Type B pancreatic cell (in vitro differentiated cells): ENCODE results near the gene STX16. TPM values are rescaled to one million over a fixed set of nuclear protein-coding genes. Genes with fewer than 3 reads are reported as not detected.

Source experiments
- DNase-seq: peaks from one replicate; pipeline ENCODE4 v3.0.0; 2021; ENCODE audit warnings: mixed read lengths; ENCODE audit not compliant: unreplicated experiment; ENCODE audit errors: extremely low spot score
- H3K27ac Mint-ChIP-seq: 2 replicates; pipeline ENCODE4 v1.8.0; 2021; ENCODE audit warnings: mild to moderate bottlenecking, mixed read lengths
- H3K27me3 Mint-ChIP-seq: 2 replicates; pipeline ENCODE4 v1.8.0; 2021; ENCODE audit warnings: mixed read lengths
- H3K36me3 Mint-ChIP-seq: 2 replicates; pipeline ENCODE4 v1.8.0; 2021; ENCODE audit warnings: mixed read lengths
- H3K4me1 Mint-ChIP-seq: one replicate; pipeline ENCODE4 v1.8.0; 2021; ENCODE audit warnings: mixed read lengths; ENCODE audit not compliant: unreplicated experiment
- H3K4me3 Mint-ChIP-seq: 2 replicates; pipeline ENCODE4 v1.8.0; 2021; ENCODE audit warnings: mild to moderate bottlenecking, mixed read lengths
- H3K9me3 Mint-ChIP-seq: 2 replicates; pipeline ENCODE4 v1.8.0; 2021; ENCODE audit warnings: mixed read lengths
- total RNA-seq: library from RNA; stranded (reverse); gene quantifications from 2 replicates; pipeline ENCODE4 v1.2.1, GENCODE V29; 2021; ENCODE audit warnings: low replicate concordance
- TF ChIP-seq, protein P1 (sequence below): fragments of 200-600 bp; sonication (generic); conservative IDR thresholded peaks from 2 replicates; pipeline ENCODE4 v1.5.0; 2021; ENCODE audit warnings: antibody characterized with exemption, mild to moderate bottlenecking

The STX16 gene
- total RNA-seq, 1 donor from 2014 or later, result 62.8 TPM

DNA sequence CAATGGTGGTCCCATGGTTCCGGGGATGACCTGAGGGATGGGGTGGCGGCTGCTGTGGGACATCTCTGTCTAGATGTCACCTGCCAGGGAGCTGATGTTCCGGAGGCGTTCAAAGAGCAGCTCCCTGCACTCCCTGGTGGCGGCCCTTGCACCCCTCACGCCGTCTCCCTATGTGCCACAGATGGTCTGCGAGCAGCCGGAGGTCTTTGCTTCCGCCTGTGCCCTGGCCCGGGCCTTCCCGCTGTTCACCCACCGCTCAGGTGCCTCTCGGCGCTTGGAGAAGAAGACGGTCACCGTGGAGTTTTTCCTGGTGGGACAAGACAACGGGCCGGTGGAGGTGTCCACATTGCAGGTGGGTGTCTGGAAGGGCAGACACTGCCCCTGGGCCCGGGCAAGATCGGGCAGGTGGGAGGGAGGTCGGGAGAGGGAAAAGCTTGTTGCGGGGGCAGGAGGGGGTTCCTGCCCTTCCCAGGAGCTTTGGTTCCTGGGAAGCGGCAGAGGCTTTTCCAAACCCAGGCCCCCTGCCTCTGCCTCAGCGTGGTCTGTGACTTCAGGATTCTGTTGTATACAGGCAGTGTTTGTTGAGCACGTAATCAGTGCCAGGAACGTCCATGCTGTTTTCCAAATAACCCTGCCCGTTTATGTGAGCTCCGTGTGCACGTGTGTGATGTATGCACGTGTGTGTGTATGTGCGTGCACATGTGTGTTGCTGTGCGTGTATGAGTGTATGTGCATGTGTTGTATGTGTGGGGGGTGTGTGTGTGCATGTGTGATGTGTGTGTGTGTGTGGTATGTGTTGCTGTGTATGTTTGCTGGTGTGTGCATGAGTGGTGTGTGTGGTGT, 43.4 kb downstream of the STX16 start:
- DNase-seq, result no peak
- no peaks in the 10 kb centered on the region for H3K9me3 Mint-ChIP-seq
- peak overlapping the region; percentile 58 for H3K4me3 Mint-ChIP-seq
- peaks cover 9% of the 10 kb centered on the region for H3K36me3 Mint-ChIP-seq
- H3K4me1 Mint-ChIP-seq, result peaks cover 11% of the 10 kb centered on the region
- no peak overlapping the region for H3K27ac Mint-ChIP-seq
- H3K27me3 Mint-ChIP-seq, result no peaks in the 10 kb centered on the region
- TF ChIP-seq, protein P1, sequence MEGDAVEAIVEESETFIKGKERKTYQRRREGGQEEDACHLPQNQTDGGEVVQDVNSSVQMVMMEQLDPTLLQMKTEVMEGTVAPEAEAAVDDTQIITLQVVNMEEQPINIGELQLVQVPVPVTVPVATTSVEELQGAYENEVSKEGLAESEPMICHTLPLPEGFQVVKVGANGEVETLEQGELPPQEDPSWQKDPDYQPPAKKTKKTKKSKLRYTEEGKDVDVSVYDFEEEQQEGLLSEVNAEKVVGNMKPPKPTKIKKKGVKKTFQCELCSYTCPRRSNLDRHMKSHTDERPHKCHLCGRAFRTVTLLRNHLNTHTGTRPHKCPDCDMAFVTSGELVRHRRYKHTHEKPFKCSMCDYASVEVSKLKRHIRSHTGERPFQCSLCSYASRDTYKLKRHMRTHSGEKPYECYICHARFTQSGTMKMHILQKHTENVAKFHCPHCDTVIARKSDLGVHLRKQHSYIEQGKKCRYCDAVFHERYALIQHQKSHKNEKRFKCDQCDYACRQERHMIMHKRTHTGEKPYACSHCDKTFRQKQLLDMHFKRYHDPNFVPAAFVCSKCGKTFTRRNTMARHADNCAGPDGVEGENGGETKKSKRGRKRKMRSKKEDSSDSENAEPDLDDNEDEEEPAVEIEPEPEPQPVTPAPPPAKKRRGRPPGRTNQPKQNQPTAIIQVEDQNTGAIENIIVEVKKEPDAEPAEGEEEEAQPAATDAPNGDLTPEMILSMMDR, result no peak

DNA sequence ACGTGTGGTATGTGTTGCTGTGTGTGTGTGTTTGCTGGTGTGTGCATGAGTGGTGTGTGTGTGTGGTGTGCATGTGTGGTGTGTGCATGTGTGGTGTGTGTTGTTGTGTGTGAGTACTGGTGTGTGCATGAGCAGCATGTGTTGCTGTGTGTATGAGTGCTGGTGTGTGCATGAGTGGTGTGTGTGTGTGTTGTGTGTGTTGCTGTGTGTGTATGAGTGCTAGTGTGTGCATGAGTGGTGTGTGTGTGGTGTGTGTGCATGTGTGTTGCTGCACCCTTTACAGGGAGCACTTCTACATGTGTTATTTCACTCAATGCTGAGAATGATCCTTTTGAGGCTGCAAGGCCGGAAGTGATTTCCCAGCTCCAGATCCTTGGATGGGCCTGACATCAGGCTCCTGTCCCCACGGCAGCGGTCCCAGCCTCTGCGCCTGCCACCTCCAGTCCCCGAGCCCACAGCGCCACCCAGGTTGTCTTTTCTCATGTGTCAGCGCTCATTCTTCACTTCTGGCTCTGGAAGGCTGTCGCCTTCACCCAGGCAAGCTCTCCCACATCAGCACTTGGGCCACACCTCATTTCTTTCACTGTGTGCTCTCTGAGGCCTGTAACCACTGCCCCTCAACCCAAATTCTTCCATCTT, 44.1 kb downstream of the STX16 start:
- peaks cover 6% of the 10 kb centered on the region for H3K36me3 Mint-ChIP-seq
- H3K27ac Mint-ChIP-seq, result no peak overlapping the region
- no peaks in the 10 kb centered on the region for H3K9me3 Mint-ChIP-seq
- no peak for DNase-seq
- H3K4me3 Mint-ChIP-seq, result no peak overlapping the region
- no peaks in the 10 kb centered on the region for H3K27me3 Mint-ChIP-seq
- TF ChIP-seq, protein P1, result no peak
- H3K4me1 Mint-ChIP-seq, result peaks cover 8% of the 10 kb centered on the region

DNA sequence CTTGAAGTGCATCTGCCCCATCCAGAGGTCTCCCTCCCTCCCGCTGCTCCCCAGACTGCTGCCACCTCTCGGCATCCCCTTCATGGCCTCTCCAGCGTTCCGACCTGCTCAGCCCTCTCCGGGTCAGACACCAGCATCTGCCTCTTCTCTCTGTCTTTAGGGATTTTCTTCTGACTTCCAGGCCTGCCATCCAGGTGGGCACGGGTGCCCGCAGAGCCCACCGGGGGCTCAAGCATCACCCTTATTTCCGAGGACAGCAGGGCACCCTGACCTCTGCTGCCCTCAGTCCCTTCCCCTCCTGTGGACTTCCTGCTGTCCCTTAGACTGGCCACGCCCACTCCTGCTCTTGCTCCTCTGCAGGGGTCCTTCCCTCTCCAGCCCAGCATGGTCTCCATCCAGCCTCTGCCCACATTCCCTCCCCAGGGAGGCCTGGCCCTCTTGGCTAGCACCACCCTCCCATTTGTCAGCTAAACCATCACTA, 44.9 kb downstream of the STX16 start:
- Mint-ChIP-seq H3K4me1 (peaks cover 2% of the 10 kb centered on the region), H3K9me3 (no peaks in the 10 kb centered on the region)
- DNase-seq, result no peak

DNA sequence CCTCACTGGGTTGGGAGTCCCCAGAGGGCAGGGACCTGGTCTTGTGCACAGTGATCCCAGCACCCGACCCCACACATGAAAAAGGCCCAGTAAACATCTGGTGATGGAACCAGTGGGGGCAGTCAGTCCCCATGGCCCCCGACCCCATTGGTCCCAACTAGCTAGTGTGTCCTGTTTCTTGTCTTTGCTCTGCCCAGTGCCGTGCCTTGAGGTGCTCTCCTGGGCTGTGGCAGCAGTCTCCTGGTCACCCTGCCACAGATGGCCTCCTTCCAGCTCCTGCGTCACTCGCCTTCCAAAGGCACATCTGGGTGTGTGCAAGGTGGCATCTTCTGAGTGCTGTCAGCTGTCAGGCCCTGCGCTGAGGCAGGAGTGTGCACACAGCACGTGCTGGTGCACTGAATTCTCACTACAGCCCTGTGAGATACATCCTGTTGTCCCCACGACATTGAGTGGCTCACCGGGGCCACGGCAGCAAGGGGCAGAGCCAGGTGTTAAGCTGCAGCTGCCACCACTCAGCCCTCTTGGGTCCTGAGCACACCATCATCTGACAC, 45.4 kb downstream of the STX16 start:
- TF ChIP-seq, protein P1, result no peak
- no peaks in the 10 kb centered on the region for H3K4me1 Mint-ChIP-seq
- no peak for DNase-seq
- H3K27me3 Mint-ChIP-seq, result no peaks in the 10 kb centered on the region
- no peaks in the 10 kb centered on the region for H3K9me3 Mint-ChIP-seq
- no peak overlapping the region for H3K4me3 Mint-ChIP-seq
- H3K36me3 Mint-ChIP-seq, result peaks cover 10% of the 10 kb centered on the region
- no peak overlapping the region for H3K27ac Mint-ChIP-seq

More for the DNA sequence above, 44.9 kb downstream of the STX16 start:
- TF ChIP-seq, protein P1, result no peak
- no peak overlapping the region for H3K27ac Mint-ChIP-seq
- H3K36me3 Mint-ChIP-seq, result peaks cover 10% of the 10 kb centered on the region
- H3K27me3 Mint-ChIP-seq, result no peaks in the 10 kb centered on the region
- H3K4me3 Mint-ChIP-seq, result no peak overlapping the region

DNA sequence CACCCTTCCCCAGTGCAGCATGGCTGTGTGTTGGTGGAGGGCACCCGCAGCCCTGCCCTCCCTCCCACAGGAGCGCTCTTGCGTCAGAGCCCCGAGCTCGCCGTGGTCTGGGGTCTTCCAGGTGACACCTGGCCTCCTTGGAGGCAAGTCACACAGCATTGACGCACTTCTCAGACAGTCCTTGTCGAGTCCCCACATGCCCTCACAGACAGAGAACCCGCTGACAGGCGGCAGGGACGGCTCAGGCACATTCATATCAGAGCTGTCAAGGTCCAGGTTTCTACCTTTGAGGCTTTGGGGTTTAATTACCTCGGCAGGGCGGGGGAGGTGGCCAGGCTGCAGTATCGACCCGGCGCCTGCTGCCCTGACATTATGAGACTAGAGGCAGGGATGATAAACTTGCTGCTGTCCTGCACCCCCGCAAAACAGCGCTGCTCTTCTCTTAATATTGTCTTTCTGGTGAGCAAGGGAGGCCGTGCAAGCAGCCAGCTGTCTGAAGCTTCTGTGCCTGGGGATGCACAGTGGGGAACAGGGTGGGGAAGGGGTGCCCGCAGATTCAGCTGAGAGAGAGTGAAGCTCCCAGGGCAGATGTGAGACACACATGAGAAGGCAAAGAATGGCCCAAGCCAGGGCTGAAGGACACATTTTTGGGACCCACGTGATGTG, 46.3 kb downstream of the STX16 start:
- no peaks in the 10 kb centered on the region for H3K4me1 Mint-ChIP-seq
- H3K9me3 Mint-ChIP-seq, result no peaks in the 10 kb centered on the region
- DNase-seq, result no peak
- no peaks in the 10 kb centered on the region for H3K27me3 Mint-ChIP-seq
- peak overlapping the region; percentile 31 for H3K27ac Mint-ChIP-seq
- H3K36me3 Mint-ChIP-seq, result peaks cover 11% of the 10 kb centered on the region
- H3K4me3 Mint-ChIP-seq, result no peak overlapping the region
- TF ChIP-seq, protein P1, result no peak
